Activated CD4-positive, alpha-beta T cell treated with anti-CD3 and anti-CD28 coated beads, Interleukin-2, Interleukin-4, amounts not matched to agents 100 ng/mL and 50 ng/mL, durations not matched to agents 16 hours and 8 hours (primary cell): ENCODE data around the gene SYCE3.

Experiments
- DNase-seq: peaks from one replicate; pipeline ENCODE4 v3.0.0-alpha.2; 2020; ENCODE audit warnings: low spot score

Gene SYCE3

GRCh38 chr22:50575426-50575941, 12.8 kb upstream of the SYCE3 start:
- no peak for DNase-seq

DNA sequence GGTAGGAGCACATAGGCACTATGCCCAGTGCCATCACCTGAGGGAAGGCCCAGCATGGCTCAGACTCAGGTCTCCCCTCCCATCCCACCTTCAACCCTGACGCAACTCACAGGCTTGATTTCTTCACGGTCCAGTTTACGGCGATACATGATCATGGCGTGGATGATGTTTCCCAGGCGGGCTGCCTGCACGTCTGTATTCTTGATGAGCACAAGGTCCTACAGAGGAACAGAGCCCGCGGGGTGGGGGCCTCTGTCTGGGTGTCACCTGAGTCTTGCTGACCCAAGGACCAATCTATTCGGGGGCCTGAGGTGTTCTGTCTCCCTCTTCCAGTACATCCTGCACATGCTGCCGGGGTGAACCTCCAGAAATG, 11.7 kb upstream of the SYCE3 start:
- DNase-seq: no peak

DNA sequence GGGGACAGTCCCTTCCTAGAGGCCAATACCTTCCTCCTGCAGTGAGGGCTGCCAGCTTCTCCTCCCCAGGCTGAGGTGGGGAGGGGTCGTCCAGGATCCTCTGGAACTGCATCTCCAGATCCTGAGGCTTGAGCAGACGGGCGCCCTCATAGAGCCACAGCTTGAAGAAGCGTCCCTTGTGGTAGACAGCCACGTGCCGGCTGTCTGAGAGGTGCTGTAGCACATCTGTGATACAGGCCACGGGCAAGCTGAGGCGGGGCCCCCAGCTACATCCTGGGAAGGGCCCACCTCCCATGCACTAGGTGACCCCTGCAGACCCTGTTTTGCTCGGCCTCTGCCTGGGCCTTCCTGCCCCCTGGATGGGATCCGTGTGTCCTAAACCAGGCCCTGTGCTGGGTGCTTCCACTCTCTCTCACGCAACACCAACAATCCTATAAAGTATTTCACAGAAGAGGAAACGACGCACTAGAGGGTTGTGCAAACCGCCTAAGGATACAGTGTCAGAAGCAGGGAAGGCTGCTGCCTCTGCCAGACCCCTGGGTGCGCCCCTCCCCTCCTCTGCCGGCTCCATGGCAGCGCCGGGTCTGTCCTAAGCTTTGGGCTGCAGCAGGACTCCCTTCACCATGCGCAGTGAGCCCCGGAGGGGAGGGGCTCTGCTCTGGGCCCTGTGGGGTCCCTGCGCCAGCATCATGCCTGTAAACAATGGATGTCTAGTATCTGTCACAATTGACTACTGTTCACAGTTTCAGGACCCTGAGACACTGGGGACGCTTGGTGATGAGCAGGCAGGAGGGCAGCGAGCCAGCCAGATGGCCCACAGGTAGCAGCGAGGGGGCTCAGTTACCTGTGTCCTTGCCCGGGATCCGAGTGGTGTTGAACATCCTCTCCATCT, 11.0 kb upstream of the SYCE3 start:
- DNase-seq: no peak

GRCh38 chr22:50572965-50573364, 10.2 kb upstream of the SYCE3 start:
- DNase-seq: no peak

DNA sequence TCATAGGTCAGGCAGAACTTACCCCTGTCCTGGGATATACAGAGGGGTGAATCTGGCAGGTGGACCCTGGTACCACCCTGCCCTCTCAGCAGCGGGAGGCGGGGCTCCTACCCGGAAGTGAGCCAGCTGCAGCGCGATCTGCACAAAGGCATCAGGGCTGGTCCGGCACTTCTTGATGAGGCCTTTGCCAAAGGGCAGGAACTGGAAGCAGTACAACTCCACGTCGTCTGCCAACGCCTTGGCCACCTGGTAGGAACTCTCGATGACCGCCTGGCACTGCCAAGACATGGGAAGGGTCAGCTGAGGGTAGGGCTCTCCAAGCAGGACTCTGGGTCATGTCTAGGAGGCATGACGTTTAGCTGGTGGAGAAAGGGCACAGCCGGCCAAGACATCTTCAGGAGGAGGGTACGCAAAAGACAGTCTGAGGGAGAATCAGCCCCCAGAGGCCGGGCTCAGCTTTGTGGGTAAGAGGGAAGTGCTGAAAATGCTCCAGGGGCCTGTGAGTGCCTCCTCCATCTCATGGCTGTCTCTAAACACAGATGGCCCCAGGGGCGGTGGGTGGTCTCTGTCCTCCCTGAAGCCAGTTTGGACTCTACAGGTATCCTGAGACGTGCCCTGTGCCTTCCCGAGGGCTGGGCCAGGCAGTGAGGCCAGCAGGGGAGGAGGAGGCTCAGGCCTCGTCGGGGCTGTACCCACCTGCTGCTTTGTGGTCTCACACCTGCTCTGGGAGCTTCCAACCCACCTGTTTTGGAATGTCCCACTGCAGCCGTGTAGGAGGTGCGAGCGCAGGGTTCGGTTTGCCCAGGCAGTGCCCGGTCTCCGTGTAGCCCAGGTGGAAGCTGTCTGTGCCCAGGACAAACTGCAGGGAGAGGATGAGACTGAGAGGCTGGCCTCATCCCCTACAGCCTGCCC, 8.8 kb upstream of the SYCE3 start:
- DNase-seq: no peak

- DNase-seq: no peak
Measured at GRCh38 chr22:50570861-50571260, 8.1 kb upstream of the SYCE3 start.

DNA sequence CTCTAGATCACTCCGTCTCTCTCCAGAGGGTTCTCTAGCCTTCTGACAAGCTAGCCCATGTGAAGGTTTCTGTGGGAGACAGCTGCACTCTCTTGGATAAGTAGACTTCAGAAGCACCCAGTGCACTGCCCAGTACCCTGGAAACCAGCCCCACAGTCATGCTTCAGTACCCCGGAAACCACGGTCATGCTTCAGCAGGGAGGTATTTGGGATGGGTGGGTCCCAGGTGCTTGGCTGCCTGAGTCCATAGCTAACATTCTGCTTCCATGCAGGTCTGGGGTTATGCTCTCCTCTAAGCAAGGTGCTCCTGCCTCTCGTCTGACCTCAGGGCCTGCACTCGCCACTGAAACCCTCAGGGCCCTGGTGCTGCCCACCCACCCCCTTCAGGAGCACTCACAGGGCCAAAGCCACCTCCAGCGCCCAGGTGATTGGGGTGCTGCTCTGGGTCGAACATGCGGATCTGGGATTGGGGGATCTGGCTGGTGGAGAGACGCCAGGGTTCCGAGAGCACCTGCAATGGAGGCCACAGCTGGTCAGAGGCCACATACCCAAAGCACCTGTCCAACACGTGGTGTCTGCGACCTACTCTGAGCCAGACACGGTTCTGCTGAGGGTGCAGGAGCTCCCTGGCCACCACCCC, 7.3 kb upstream of the SYCE3 start:
- DNase-seq: no peak

GRCh38 chr22:50569041-50569459, 6.3 kb upstream of the SYCE3 start:
- no peak for DNase-seq

GRCh38 chr22:50568626-50569025, 5.9 kb upstream of the SYCE3 start:
- DNase-seq: no peak

GRCh38 chr22:50567721-50568252, 5.1 kb upstream of the SYCE3 start:
- DNase-seq: no peak

GRCh38 chr22:50564289-50564688, 1.6 kb upstream of the SYCE3 start:
- DNase-seq: no peak

- DNase-seq: no peak
Measured at GRCh38 chr22:50563413-50564160, 868 bp upstream of the SYCE3 start.

DNA sequence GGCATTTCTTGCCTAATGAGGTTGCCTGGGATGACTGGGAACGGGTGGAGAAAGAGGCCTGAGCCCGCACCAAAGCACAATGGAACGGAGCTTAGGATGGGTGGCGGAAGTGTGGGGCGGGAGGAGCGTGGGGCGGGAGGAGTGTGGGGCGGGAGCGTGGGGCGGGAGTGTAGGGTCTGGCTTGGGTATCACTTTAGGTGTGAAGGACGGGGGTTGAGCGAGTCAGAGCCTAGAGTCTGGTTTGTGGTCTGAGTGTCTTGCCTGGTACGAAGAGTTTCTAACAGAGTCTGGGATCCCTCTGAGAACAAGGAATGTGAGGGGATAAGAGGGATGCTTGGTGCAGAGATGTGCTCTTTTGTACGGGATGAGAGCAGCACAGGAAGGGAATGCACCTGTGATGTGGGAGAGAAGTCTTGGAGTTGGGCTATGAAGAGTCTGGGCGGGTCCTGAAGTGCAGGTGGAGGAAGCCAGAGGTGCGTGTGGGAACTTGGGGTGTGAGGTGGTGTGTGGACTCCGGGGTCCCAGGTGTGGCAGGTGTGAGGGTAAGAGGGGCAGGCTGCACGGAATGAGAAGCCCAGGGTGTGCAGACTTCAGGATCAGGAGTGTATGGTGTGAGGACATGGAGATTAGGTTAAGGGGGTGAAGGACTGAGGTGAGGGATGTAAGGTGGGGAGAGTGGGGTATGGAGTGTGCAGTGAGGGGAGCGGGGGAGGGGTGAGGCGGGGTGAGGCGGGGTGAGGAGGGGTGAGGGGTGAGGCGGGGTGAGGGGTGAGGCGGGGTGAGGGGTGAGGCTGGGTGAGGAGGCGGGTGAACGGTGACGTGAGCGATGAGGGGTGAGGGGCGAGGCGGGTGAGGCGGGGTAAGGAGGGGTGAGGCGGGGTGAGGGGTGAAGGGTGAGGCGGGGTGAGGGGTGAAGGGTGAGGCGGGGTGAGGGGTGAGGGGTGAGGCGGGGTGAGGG, 1.0 kb downstream of the SYCE3 start:
- DNase-seq: no peak

DNA sequence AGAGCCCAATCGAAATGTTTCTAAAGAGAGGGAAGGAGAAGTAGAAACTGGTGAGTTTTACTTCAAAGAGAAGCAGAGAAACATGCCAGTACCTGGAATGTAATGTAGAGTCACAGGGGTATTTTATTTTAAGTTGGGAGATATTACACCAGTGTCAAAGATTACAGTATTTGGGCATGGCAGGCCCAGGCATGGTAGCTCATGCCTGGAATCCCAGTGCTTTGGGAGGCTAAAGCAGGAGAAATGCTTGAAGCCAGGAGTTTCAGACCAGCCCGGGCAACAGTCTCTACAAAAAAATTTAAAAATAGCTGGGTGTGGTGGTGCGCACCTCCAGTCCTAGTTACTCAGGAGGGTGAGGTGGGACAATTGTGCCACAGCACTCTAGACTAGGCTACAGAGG, 2.7 kb downstream of the SYCE3 start:
- DNase-seq: no peak

DNA sequence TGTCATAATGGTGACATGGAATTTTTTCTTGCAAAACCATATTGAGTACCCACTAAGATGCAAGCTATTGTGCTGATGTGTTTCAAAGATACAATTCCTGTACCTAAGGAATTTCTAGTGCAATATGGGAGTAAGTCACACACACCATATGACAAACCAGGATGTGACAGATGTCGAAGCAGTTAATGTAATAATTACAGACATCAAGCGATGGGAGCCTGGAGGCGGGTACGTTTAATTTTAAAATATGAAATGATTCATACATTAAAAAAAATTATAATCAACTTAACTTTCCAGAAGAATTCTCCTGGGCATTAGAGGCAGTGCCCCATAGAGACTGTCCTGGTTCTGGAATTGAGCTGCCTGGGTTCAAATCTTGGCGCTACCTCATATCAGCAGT, 6.0 kb downstream of the SYCE3 start:
- DNase-seq: no peak

- no peak for DNase-seq
Measured at GRCh38 chr22:50553310-50553709, 9.4 kb downstream of the SYCE3 start.

DNA sequence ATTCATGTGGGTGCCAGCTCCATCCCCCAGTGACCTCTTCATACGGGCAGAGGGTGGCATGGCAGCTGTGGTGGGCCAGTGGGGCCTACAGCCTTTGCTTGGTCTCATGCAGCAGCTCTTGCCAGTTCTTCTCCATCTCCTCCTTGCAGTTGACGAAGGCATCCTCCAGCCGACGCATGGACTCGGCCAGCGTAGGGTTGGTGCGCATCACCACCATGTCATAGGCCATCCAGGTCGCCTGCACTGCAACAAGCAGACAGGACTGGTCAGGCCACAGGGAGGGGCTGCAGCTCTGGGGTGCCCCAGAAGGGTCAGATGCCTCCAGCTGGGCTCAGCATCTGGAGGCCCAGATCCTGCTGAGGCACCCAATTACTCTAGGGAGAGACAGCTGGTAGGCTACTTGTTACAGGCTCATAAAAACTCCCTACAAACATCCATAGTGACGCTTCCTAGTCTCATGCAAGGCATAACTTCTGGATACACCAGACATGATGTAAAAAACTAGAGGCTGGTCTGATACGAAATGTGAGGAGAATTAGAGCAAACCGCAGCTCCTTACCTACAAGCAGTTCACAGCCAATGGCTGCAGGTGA, 11.5 kb downstream of the SYCE3 start:
- no peak for DNase-seq

GRCh38 chr22:50550395-50550794, 12.3 kb downstream of the SYCE3 start:
- DNase-seq: no peak

- DNase-seq: no peak
Measured at GRCh38 chr22:50548921-50549790, 13.6 kb downstream of the SYCE3 start.
